Measurements from ENCODE around the gene SCAMP4. TPM values are rescaled to one million over a fixed set of nuclear protein-coding genes. Genes with fewer than 3 reads are reported as not detected.
A peak's percentile ranks its signal among the peaks of the same experiment; 100 is the strongest.

Gene SCAMP4
- total and polyA plus RNA-seq, 9 of the 15 experiments (the other 6 are each of a cell fraction or from before 2014, with no cell fraction given) = 0.81 to 45.9 (median 12.8) TPM

DNA sequence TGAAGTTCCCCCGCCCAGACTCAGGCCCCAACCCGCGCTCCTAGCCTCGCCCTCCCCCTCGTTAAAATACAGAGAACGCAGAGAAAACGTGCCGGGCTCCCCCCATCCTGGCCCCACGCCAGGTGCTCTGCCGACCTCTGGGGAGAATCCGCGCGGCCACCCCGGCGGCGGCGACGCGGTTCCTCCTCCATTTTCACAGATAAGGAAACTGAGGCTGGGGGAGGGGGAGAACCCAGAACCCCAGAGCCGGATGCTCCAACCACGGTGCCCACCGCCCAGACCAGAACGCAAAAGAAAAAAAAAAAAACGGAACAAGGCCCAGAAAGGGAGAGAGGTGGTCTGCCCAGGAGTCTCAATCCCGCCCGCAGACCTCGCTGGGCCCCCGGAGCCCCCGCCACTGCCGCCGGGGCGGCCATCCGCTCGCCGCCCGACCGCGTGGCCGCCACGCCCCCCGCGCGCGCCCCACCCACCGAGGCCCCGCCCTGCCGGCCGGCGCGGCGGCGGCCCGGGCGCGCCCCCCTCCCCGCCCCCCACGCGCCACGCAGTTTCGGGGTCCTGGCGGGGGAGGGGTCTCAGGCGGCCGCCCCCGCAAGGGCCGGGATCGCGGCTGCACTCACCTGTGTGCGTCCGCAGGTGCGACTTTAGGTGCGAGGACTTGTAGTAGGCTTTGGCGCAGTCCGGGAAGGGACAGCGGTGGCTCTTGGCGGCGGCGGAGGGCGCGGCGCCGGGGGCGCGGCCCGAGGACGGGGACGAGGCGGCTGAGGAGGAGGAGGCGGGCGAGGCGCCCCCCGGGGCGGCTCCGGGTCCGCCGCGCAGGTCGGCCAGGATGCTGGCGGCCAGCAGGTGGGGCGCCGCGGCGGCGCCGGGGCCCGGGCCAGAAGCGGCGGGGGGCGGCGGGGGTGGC lies 42.5 kb upstream of the SCAMP4 start (continued):
- TF ChIP-seq MAFG (tag; conservative IDR thresholded peaks at IDR 0.05) = no peak
- TF ChIP-seq SMAD4 (CRISPR knock-in tag; conservative IDR thresholded peaks at IDR 0.05) = 0 out of 2 replicates have a peak, but pooled peaks have one; percentile 48
- TF ChIP-seq, protein P1, sequence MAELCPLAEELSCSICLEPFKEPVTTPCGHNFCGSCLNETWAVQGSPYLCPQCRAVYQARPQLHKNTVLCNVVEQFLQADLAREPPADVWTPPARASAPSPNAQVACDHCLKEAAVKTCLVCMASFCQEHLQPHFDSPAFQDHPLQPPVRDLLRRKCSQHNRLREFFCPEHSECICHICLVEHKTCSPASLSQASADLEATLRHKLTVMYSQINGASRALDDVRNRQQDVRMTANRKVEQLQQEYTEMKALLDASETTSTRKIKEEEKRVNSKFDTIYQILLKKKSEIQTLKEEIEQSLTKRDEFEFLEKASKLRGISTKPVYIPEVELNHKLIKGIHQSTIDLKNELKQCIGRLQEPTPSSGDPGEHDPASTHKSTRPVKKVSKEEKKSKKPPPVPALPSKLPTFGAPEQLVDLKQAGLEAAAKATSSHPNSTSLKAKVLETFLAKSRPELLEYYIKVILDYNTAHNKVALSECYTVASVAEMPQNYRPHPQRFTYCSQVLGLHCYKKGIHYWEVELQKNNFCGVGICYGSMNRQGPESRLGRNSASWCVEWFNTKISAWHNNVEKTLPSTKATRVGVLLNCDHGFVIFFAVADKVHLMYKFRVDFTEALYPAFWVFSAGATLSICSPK (IDR thresholded peaks at IDR 0.05; ENCODE audit: borderline replicate concordance) = no peak
- TF ChIP-seq, protein P2, sequence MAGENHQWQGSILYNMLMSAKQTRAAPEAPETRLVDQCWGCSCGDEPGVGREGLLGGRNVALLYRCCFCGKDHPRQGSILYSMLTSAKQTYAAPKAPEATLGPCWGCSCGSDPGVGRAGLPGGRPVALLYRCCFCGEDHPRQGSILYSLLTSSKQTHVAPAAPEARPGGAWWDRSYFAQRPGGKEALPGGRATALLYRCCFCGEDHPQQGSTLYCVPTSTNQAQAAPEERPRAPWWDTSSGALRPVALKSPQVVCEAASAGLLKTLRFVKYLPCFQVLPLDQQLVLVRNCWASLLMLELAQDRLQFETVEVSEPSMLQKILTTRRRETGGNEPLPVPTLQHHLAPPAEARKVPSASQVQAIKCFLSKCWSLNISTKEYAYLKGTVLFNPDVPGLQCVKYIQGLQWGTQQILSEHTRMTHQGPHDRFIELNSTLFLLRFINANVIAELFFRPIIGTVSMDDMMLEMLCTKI (IDR thresholded peaks at IDR 0.05; ENCODE audit: partially characterized antibody) = no peak
- peak; percentile 63; the same call in 1 of the 2 replicates for TF ChIP-seq MXI1 (IDR thresholded peaks at IDR 0.05; ENCODE audit: low read depth, low read length)
- TF ChIP-seq ATF1 (CRISPR knock-in tag; IDR thresholded peaks at IDR 0.05) = no peak
- TF ChIP-seq ATF1 (tag; IDR thresholded peaks at IDR 0.05) = peak; percentile 34; the same call in 1 of the 2 replicates
- TF ChIP-seq HDAC1 (IDR thresholded peaks at IDR 0.05) = peak; percentile 22 to 76; a peak in 2 of 4 replicates
- no peak; the same call in 1 of the 2 replicates for TF ChIP-seq POLR2AphosphoS5 (IDR thresholded peaks at IDR 0.05; ENCODE audit: control insufficient read depth, insufficient read depth, low read depth, low read length)
- TF ChIP-seq, protein P3, sequence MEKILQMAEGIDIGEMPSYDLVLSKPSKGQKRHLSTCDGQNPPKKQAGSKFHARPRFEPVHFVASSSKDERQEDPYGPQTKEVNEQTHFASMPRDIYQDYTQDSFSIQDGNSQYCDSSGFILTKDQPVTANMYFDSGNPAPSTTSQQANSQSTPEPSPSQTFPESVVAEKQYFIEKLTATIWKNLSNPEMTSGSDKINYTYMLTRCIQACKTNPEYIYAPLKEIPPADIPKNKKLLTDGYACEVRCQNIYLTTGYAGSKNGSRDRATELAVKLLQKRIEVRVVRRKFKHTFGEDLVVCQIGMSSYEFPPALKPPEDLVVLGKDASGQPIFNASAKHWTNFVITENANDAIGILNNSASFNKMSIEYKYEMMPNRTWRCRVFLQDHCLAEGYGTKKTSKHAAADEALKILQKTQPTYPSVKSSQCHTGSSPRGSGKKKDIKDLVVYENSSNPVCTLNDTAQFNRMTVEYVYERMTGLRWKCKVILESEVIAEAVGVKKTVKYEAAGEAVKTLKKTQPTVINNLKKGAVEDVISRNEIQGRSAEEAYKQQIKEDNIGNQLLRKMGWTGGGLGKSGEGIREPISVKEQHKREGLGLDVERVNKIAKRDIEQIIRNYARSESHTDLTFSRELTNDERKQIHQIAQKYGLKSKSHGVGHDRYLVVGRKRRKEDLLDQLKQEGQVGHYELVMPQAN (IDR thresholded peaks at IDR 0.05; ENCODE audit: borderline replicate concordance) = peak; percentile 77; the same call in 1 of the 2 replicates
- TF ChIP-seq, protein P4, sequence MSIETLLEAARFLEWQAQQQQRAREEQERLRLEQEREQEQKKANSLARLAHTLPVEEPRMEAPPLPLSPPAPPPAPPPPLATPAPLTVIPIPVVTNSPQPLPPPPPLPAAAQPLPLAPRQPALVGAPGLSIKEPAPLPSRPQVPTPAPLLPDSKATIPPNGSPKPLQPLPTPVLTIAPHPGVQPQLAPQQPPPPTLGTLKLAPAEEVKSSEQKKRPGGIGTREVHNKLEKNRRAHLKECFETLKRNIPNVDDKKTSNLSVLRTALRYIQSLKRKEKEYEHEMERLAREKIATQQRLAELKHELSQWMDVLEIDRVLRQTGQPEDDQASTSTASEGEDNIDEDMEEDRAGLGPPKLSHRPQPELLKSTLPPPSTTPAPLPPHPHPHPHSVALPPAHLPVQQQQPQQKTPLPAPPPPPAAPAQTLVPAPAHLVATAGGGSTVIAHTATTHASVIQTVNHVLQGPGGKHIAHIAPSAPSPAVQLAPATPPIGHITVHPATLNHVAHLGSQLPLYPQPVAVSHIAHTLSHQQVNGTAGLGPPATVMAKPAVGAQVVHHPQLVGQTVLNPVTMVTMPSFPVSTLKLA (conservative IDR thresholded peaks at IDR 0.05) = peak; percentile 80 to 85; a peak in 3 of 4 replicates
- peak in 1 of 3 experiments; percentile 53 for TF ChIP-seq YY1 (IDR thresholded peaks at IDR 0.05; ENCODE audit: borderline replicate concordance in 1 of 3, control insufficient read depth in 1 of 3, extremely low read depth in 1 of 3, insufficient read depth in 3 of 3, insufficient read length in 1 of 3, insufficient replicate concordance in 2 of 3, low read depth in 1 of 3, low read length in 2 of 3)
- peak; percentile 65 for TF ChIP-seq RBFOX2 (IDR thresholded peaks at IDR 0.05; ENCODE audit: low read depth, low read length)
- TF ChIP-seq GTF2F1 (IDR thresholded peaks at IDR 0.05; ENCODE audit: low read depth, low read length) = no peak
- TF ChIP-seq, protein P5, sequence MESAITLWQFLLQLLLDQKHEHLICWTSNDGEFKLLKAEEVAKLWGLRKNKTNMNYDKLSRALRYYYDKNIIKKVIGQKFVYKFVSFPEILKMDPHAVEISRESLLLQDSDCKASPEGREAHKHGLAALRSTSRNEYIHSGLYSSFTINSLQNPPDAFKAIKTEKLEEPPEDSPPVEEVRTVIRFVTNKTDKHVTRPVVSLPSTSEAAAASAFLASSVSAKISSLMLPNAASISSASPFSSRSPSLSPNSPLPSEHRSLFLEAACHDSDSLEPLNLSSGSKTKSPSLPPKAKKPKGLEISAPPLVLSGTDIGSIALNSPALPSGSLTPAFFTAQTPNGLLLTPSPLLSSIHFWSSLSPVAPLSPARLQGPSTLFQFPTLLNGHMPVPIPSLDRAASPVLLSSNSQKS (CRISPR knock-in tag; IDR thresholded peaks at IDR 0.05) = no peak
- no peak for TF ChIP-seq MBD2 (IDR thresholded peaks at IDR 0.05; ENCODE audit: borderline replicate concordance, low read depth)

Data from K562 (cell line).